ENCODE measurements around the gene SPARCL1. TPM values are rescaled to one million over a fixed set of nuclear protein-coding genes. Genes with fewer than 3 reads are reported as not detected.

Gene SPARCL1
- total and polyA plus RNA-seq, 4 donors: 1.9 to 25.8 (median 13.3) TPM

DNA sequence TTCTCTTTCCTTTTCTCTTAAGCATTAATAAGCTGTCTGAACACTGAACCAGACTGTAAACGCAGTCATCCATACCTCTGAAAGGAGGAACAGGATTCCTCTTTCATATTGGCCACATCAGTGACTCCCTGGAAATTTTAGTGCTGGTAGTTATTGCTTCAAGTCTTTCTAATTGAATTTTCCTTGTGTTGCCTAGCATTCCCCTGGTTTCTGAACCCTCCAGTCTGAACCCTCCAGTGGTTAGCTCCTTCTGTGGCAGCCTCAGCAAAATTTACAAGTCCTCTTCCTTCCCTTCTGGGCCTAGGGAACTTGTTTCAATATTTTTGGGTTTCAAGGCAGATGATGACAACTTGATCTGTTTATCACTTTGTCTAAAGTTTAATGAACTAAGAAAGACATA lies 7.9 kb downstream of the SPARCL1 start (continued):
- TF ChIP-seq, protein P1, sequence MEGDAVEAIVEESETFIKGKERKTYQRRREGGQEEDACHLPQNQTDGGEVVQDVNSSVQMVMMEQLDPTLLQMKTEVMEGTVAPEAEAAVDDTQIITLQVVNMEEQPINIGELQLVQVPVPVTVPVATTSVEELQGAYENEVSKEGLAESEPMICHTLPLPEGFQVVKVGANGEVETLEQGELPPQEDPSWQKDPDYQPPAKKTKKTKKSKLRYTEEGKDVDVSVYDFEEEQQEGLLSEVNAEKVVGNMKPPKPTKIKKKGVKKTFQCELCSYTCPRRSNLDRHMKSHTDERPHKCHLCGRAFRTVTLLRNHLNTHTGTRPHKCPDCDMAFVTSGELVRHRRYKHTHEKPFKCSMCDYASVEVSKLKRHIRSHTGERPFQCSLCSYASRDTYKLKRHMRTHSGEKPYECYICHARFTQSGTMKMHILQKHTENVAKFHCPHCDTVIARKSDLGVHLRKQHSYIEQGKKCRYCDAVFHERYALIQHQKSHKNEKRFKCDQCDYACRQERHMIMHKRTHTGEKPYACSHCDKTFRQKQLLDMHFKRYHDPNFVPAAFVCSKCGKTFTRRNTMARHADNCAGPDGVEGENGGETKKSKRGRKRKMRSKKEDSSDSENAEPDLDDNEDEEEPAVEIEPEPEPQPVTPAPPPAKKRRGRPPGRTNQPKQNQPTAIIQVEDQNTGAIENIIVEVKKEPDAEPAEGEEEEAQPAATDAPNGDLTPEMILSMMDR (IDR thresholded peaks at IDR 0.05; ENCODE audit: low read depth, low read length, missing input control): no peak

DNA sequence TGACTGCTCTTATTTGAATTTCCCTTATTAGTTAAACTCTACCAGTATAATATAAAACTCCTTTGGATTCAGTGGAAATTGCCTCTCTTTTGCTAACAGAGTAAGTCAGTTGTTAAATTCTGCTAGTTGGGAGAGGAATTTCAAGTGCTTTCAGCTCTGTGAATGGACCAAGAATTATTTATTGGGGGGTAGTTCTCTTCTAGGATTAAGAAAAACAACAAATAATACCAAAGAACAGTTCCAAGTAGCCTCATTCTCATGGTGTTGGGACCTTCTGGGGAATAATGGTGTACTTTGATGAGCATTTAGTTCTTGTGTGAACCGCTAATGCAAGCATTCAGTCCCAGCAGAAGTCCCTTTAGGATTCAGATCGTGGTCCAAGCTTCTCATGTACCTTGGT lies 11.6 kb downstream of the SPARCL1 start:
- H3K27ac ChIP-seq (ENCODE audit: low read depth in 1 of 2, low read length in 2 of 2): no peak overlapping the region
- WGBS: 90% methylated on average over 2 of the region's 2 CpGs
- no peaks in the 10 kb centered on the region for H3K9me3 ChIP-seq (ENCODE audit: control insufficient read depth in 4 of 4, low read length in 3 of 4)
- H3K4me1 ChIP-seq (ENCODE audit: control insufficient read depth in 4 of 4, insufficient read depth in 4 of 4, low read length in 3 of 4): no peaks in the 10 kb centered on the region
- no peaks in the 10 kb centered on the region for H3K36me3 ChIP-seq (ENCODE audit: control insufficient read depth in 4 of 4, insufficient read depth in 3 of 4, low read depth in 1 of 4, low read length in 3 of 4)
- H3K27me3 ChIP-seq (ENCODE audit: control insufficient read depth in 4 of 4, insufficient read depth in 4 of 4, low read length in 3 of 4): no peaks in the 10 kb centered on the region
- DNase-seq (ENCODE audit: low spot score): no peak
- TF ChIP-seq NR2F2 (IDR thresholded peaks at IDR 0.05) (no peak), JUND (IDR thresholded peaks at IDR 0.05) (no peak), HNF4G (IDR thresholded peaks at IDR 0.05) (no peak), FOXA2 (IDR thresholded peaks at IDR 0.05) (no peak), FOXA1 (IDR thresholded peaks at IDR 0.05) (no peak), TAF1 (conservative IDR thresholded peaks at IDR 0.05) (no peak), HNF4A (conservative IDR thresholded peaks at IDR 0.05) (no peak), EGR1 (IDR thresholded peaks at IDR 0.05; ENCODE audit: low read depth in 2 of 2) (no peak), YY1 (IDR thresholded peaks at IDR 0.05) (no peak), RAD21 (IDR thresholded peaks at IDR 0.05) (no peak), RXRA (IDR thresholded peaks at IDR 0.05) (no peak), SP1 (IDR thresholded peaks at IDR 0.05) (no peak), GABPA (IDR thresholded peaks at IDR 0.05 in 1 of 2, conservative IDR thresholded peaks at IDR 0.05 in 1 of 2) (no peak)
- TF ChIP-seq, protein P2, sequence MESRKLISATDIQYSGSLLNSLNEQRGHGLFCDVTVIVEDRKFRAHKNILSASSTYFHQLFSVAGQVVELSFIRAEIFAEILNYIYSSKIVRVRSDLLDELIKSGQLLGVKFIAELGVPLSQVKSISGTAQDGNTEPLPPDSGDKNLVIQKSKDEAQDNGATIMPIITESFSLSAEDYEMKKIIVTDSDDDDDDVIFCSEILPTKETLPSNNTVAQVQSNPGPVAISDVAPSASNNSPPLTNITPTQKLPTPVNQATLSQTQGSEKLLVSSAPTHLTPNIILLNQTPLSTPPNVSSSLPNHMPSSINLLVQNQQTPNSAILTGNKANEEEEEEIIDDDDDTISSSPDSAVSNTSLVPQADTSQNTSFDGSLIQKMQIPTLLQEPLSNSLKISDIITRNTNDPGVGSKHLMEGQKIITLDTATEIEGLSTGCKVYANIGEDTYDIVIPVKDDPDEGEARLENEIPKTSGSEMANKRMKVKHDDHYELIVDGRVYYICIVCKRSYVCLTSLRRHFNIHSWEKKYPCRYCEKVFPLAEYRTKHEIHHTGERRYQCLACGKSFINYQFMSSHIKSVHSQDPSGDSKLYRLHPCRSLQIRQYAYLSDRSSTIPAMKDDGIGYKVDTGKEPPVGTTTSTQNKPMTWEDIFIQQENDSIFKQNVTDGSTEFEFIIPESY (IDR thresholded peaks at IDR 0.05): no peak
- TF ChIP-seq, protein P3, sequence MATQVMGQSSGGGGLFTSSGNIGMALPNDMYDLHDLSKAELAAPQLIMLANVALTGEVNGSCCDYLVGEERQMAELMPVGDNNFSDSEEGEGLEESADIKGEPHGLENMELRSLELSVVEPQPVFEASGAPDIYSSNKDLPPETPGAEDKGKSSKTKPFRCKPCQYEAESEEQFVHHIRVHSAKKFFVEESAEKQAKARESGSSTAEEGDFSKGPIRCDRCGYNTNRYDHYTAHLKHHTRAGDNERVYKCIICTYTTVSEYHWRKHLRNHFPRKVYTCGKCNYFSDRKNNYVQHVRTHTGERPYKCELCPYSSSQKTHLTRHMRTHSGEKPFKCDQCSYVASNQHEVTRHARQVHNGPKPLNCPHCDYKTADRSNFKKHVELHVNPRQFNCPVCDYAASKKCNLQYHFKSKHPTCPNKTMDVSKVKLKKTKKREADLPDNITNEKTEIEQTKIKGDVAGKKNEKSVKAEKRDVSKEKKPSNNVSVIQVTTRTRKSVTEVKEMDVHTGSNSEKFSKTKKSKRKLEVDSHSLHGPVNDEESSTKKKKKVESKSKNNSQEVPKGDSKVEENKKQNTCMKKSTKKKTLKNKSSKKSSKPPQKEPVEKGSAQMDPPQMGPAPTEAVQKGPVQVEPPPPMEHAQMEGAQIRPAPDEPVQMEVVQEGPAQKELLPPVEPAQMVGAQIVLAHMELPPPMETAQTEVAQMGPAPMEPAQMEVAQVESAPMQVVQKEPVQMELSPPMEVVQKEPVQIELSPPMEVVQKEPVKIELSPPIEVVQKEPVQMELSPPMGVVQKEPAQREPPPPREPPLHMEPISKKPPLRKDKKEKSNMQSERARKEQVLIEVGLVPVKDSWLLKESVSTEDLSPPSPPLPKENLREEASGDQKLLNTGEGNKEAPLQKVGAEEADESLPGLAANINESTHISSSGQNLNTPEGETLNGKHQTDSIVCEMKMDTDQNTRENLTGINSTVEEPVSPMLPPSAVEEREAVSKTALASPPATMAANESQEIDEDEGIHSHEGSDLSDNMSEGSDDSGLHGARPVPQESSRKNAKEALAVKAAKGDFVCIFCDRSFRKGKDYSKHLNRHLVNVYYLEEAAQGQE (IDR thresholded peaks at IDR 0.05): no peak
- TF ChIP-seq, protein P4, sequence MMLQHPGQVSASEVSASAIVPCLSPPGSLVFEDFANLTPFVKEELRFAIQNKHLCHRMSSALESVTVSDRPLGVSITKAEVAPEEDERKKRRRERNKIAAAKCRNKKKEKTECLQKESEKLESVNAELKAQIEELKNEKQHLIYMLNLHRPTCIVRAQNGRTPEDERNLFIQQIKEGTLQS (IDR thresholded peaks at IDR 0.05): no peak
- TF ChIP-seq, protein P1 (IDR thresholded peaks at IDR 0.05; ENCODE audit: low read depth, low read length, missing input control): no peak
- TF ChIP-seq, protein P5, sequence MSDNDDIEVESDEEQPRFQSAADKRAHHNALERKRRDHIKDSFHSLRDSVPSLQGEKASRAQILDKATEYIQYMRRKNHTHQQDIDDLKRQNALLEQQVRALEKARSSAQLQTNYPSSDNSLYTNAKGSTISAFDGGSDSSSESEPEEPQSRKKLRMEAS (IDR thresholded peaks at IDR 0.05): no peak
- no peak overlapping the region for H3K4me3 ChIP-seq (ENCODE audit: low read depth in 1 of 3, low read length in 3 of 3)
- H3K9ac ChIP-seq (ENCODE audit: low read depth in 1 of 2, low read length in 2 of 2): no peak overlapping the region

All from liver (tissue), 9 donors.